A673 (cell line): Measurements from ENCODE around the gene CLASP2.

Source experiments
- EZH2 ChIP-seq: fragments of 200-600 bp; sonication (generic); IDR thresholded peaks from 2 replicates; pipeline ENCODE4 v1.6.1; 2017; ENCODE audit warnings: borderline replicate concordance, low read depth, mild to moderate bottlenecking, mixed read lengths, antibody characterized with exemption, low read length; ENCODE audit not compliant: poor library complexity, severe bottlenecking
- TF ChIP-seq, protein P1 (sequence below): fragments of 300-800, 200-600 bp; sonication (generic); conservative IDR thresholded peaks from 2 replicates; pipeline ENCODE4 v1.5.1; 2017; ENCODE audit warnings: low read depth, mild to moderate bottlenecking, antibody characterized with exemption, low read length, moderate library complexity, mixed read lengths

DNA sequence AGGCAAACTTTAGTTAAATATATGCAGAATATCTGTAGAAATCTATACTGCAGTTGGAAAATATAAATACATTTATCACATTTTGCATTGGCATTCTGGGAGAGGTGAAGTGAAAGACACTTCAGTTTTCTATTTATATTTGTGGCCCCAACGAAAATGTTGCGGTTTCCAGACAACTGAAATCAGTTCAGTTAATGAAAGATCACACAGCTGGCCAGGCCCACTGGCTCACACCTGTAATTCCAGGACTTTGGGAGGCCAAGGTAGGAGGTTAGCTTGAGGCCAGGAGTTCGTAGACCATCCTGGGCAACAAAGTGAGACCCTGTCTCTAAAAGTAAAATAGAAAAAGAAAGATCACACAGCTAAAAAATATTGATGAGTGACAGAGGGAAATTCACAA, 11.9 kb upstream of the CLASP2 start:
- TF ChIP-seq, protein P1, sequence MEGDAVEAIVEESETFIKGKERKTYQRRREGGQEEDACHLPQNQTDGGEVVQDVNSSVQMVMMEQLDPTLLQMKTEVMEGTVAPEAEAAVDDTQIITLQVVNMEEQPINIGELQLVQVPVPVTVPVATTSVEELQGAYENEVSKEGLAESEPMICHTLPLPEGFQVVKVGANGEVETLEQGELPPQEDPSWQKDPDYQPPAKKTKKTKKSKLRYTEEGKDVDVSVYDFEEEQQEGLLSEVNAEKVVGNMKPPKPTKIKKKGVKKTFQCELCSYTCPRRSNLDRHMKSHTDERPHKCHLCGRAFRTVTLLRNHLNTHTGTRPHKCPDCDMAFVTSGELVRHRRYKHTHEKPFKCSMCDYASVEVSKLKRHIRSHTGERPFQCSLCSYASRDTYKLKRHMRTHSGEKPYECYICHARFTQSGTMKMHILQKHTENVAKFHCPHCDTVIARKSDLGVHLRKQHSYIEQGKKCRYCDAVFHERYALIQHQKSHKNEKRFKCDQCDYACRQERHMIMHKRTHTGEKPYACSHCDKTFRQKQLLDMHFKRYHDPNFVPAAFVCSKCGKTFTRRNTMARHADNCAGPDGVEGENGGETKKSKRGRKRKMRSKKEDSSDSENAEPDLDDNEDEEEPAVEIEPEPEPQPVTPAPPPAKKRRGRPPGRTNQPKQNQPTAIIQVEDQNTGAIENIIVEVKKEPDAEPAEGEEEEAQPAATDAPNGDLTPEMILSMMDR = no peak
- no peak for TF ChIP-seq EZH2
